Activated CD8-positive, alpha-beta memory T cell treated with anti-CD3 and anti-CD28 coated beads, Interleukin-2, amount 50 U/mL, for 1 hour (primary cell): ENCODE measurements around the gene LYSMD2.
"Not testable (repeated sequence)": the region's sequence is repeated elsewhere in the genome, so short reads cannot be mapped to it uniquely, and the experiment has no call there.

ENCODE experiments used
- DNase-seq: peaks from one replicate; pipeline ENCODE4 v3.0.0-alpha.2; 2020; ENCODE audit errors: extremely low read depth

The LYSMD2 gene

DNA sequence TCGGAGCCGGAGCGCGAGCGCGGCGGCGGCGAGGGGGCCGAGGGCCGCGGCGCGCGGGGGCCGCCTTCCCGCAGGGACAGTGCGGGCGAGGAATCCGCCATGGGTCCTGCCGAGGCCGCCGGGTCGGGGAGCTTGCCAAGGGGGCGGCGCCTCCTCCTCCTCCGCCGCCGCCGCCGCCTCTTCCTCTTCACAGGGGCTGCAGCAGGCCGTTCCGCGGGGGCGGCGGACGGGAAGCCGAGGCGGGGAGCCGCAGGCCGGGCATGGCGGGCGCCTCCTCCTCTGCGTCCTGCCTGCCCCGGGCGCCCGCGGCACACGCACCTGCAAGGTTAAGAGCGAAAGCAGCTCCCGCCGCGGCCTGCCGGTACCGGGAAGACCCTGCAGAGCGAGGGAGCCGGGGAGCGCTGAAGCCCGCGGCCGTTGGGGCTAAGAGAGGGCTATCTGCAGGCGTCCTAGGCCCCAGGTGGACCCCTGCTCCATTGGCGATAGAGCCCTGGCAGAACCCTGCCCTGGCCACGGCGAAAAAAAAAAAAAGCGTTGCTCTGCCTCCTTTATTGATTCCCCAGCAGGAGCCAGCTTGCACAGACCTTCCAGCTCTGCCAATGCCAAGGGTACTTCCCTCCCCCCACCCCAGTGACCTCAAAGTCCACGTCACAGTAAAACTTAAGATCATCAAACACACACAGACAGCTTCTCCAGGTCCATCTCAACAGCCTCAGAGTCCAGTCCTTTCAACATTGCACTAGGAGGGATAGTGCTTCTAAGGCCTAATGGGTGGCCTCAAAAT, at the start of gene LYSMD2:
LYSMD2 (minus strand) TSS at position 134 of the 784 bp plus-strand sequence; CDS start at position 101, 33 bp downstream.
- DNase-seq = no peak

- not testable (repeated sequence) for DNase-seq
These were observed 49.7 kb upstream of the LYSMD2 start for GRCh38 chr15:51787130-51787529.

- DNase-seq = no peak
These were observed 46.5 kb upstream of the LYSMD2 start for GRCh38 chr15:51783967-51784366.

DNA sequence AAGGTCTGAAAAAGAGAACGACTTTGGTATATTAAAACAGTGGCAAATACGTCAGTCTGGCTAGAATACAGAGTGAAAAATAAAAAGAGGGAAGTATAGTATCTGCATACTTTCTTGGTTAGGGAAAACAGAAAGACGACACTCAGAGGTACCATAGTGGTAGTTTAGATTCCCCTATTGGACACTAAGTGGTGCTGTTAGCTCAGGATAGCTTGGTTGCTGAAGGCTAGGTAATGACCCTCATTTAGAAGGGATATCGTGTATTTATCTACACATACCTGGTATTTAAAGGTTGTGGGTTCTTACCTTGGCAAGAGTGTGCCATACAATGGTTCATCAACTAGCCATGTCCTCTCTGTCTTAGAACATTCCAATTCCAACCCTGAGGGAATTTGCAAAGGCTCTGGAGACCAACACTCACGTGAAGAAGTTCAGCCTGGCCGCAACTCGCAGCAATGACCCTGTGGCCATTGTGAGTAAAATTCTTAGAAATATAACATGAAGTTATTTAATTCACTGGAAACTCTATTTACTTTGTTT, 45.0 kb upstream of the LYSMD2 start:
- no peak for DNase-seq

GRCh38 chr15:51781506-51781905, 44.1 kb upstream of the LYSMD2 start:
- no peak for DNase-seq

DNA sequence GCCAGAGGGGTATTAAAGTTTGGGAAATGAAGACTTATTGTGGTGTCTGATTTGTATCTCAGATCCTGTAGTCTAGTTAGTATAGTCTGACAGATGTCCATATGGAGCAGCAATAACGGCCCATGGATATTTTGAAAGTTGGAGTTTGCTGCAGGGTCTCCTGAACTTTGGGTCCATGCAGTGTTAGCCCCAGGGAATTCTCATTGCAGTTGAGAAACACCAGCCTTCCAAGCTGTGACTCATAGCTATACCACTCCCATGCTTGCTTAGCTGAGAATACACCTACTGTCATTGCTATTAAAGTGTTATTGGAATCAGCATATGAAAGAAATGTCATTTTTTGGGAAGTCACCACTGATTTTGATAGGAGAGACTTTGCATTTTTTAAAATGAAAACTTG, 43.2 kb upstream of the LYSMD2 start:
- DNase-seq = no peak

DNA sequence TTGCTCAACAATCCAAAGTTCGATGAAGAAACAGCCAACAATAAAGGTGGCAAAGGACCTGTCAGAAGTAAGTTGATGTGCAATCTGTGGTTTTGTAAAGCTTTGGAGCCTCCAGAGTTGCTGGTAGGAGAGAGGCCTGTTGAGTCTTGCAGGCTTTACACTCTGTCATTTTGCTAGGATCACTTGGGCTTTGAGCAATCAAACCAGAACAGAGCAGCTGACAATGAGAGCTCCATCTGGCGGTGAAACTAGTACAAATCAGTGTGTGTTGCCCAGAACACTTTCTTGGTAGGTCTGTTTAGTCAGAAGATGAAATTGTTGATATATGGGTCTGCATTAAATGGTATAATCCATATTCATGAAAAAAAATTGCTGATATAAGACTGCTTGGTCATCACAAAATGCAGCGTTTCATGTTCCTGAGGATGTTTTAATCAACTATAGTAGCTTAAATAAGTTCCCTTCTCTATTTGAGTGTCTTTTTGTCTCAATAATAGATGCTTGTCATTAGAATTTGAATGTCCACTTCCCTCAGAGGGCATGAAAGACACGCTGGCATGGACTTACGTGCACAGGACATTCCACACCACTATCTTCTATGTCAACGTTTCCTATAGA, 39.6 kb upstream of the LYSMD2 start:
- peak; percentile 38 for DNase-seq

- no peak for DNase-seq
These were observed 38.7 kb upstream of the LYSMD2 start for GRCh38 chr15:51775967-51776816.

GRCh38 chr15:51774916-51775315, 37.5 kb upstream of the LYSMD2 start:
- no peak for DNase-seq

- no peak for DNase-seq
These were observed 34.3 kb upstream of the LYSMD2 start for GRCh38 chr15:51771773-51772172.

DNA sequence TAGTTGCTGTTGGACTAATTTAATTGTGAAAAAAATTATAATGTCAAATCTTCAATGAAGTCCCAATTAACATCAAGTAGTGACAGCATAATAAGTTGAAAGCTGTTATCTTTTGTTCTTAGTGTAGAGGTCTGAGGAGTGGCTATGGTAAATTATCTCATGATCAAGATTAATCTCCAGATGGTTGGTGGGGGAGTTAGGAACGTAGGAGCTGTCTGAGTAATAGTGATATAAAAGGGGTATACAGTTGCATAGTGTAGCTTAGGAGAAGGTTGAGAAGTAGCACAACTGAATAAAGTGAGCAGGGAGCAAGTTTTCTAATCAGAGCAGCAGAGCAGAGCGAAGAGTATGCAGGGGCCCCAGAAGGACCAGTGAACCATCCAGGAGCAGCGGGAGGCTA, 33.4 kb upstream of the LYSMD2 start:
- DNase-seq = no peak

DNA sequence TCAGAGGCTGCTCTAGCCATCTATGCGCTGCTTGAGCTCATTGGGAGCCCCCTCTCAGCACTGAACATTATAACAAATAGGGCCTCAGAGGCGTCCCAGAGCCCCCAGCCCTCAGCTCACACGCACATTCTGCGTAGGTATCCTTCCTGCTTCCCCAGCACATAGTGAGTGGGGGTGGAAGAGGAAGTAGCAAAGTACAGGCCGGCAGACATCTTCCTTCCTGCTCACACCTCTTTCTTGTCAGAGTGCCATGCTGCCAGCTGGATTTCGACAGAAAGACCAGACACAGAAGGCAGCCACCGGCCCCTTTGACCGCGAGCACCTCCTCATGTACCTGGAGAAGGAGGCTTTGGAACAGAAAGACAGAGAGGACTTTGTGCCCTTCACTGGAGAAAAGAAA, 30.6 kb upstream of the LYSMD2 start:
- DNase-seq = no peak

- no peak for DNase-seq
These were observed 28.9 kb upstream of the LYSMD2 start for GRCh38 chr15:51766341-51766740.

DNA sequence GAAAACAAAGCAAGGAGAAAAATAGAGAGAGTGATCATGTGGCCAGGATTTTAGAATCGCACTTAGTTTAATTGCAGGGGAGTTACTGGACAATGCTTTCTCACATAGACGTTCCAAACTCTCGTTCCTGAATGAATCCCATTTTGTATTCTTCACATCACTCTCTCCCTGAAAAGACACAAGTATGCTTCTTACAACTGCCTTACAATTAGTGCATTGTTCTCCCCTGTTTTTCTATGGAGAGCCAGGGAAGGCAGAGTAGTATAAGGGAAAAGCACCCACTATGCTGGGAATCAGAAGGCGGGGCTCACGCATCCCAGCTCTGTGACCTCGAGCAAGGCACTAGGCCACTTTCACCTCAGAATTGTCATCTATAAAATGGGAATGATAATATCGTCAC, 28.3 kb upstream of the LYSMD2 start:
- DNase-seq = no peak

GRCh38 chr15:51760805-51761204, 23.4 kb upstream of the LYSMD2 start:
- DNase-seq = no peak

DNA sequence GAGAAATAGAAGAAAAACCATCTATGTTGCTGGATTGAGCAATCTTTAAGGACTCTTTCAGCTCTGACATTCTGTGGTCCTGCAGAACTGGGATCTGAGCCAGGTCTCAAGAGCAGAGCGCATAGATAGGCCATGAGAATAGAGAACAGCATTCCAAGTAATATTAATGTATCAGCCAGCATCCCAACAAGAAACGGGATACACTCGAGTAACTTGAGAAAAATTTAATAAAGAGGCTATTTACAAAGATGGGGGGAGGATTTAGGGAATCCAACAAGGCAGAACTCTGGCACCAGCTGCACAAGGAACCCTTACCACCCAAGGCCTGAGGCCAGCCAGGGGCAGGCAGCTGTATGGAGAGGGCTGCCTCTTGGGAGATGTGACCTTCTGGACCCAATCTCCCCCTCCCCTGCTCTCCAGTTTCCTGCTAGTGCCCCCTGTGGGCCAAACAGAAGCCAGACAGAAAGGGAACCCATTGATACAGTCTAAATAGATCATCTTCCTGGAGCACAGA, 22.2 kb upstream of the LYSMD2 start:
- DNase-seq = no peak

GRCh38 chr15:51758645-51759044, 21.2 kb upstream of the LYSMD2 start:
- no peak for DNase-seq

GRCh38 chr15:51757450-51757849, 20.0 kb upstream of the LYSMD2 start:
- no peak for DNase-seq

GRCh38 chr15:51756482-51756881, 19.0 kb upstream of the LYSMD2 start:
- no peak for DNase-seq

- no peak for DNase-seq
These were observed 18.3 kb upstream of the LYSMD2 start for GRCh38 chr15:51755790-51756189.

GRCh38 chr15:51754267-51754666, 16.8 kb upstream of the LYSMD2 start:
- DNase-seq = no peak

- no peak for DNase-seq
These were observed 15.4 kb upstream of the LYSMD2 start for GRCh38 chr15:51752888-51753287.
